ENCODE measurements around the gene UQCRC1. TPM values are rescaled to one million over a fixed set of nuclear protein-coding genes. Genes with fewer than 3 reads are reported as not detected.

UQCRC1 gene
- polyA plus RNA-seq, 2 of the 4 experiments (the other 2 are of a cell fraction): 256 to 279 TPM

GRCh38 chr3:48630833-48631232, 21.4 kb upstream of the UQCRC1 start:
- H3K4me2 ChIP-seq: no peak overlapping the region
- FAIRE-seq: no peak
- H3K27ac ChIP-seq: no peak overlapping the region
- TF ChIP-seq RARB (CRISPR knock-in tag; IDR thresholded peaks at IDR 0.05) (no peak), BHLHE40 (IDR thresholded peaks at IDR 0.05; ENCODE audit: low read depth, low read length) (no peak), JUN (IDR thresholded peaks at IDR 0.05) (no peak), ZFP36 (IDR thresholded peaks at IDR 0.05; ENCODE audit: borderline replicate concordance, partially characterized antibody) (no peak), KDM1A (IDR thresholded peaks at IDR 0.05; ENCODE audit: low read depth) (no peak), CEBPB (IDR thresholded peaks at IDR 0.05) (no peak), E2F6 (IDR thresholded peaks at IDR 0.05; ENCODE audit: borderline replicate concordance, low read depth) (no peak), SREBF2 (IDR thresholded peaks at IDR 0.05) (no peak), EP300 (IDR thresholded peaks at IDR 0.05) (no peak), MYC (IDR thresholded peaks at IDR 0.05; ENCODE audit: borderline replicate concordance, low read length) (no peak), FOSL2 (IDR thresholded peaks at IDR 0.05) (no peak), FOSL2 (CRISPR knock-in tag; IDR thresholded peaks at IDR 0.05) (no peak), HOXA7 (CRISPR knock-in tag; IDR thresholded peaks at IDR 0.05) (no peak), MAFK (IDR thresholded peaks at IDR 0.05; ENCODE audit: partially characterized antibody) (no peak), SMC3 (IDR thresholded peaks at IDR 0.05) (no peak), CBX2 (IDR thresholded peaks at IDR 0.05; ENCODE audit: borderline replicate concordance, low read depth) (no peak), KDM5A (IDR thresholded peaks at IDR 0.05) (no peak), NPAS2 (CRISPR knock-in tag; IDR thresholded peaks at IDR 0.05; ENCODE audit: borderline replicate concordance) (no peak), RAD21 (conservative IDR thresholded peaks at IDR 0.05 in 1 of 2, IDR thresholded peaks at IDR 0.05 in 1 of 2) (no peak)
- POLR2A ChIA-PET: no interaction called here
- peaks cover 8% of the 10 kb centered on the region for H3K4me1 ChIP-seq
- CTCF ChIA-PET: interaction anchor here (0.6 to 1.5 kb wide), 3 partner anchors 32 to 74 kb away, joined by 4 to 5 read pairs (median 4); no protein-coding TSS in a partner anchor
- no peak overlapping the region for H3K4me3 ChIP-seq
- no peak for DNase-seq (ENCODE audit: low read depth in 1 of 2, low spot score in 1 of 2)
- ATAC-seq: no peak
- H3K9me3 ChIP-seq: no peaks in the 10 kb centered on the region
- WGBS (ENCODE audit: missing lambda C conversion rate): 96% methylated on average over 8 of the region's 12 CpGs

- peaks cover 7% of the 10 kb centered on the region; the same call in 1 of the 3 replicates for H3K4me1 ChIP-seq
- POLR2A ChIA-PET: no interaction called here
- H3K4me2 ChIP-seq: no peak overlapping the region
- DNase-seq (ENCODE audit: low read depth in 1 of 2, low spot score in 1 of 2) (no peak), FAIRE-seq (no peak), ATAC-seq (no peak)
- WGBS (ENCODE audit: missing lambda C conversion rate): 98% methylated on average over 8 of the region's 8 CpGs
- CTCF ChIA-PET: interaction anchor here (0.6 to 1.5 kb wide), 3 partner anchors 32 to 73 kb away, joined by 4 to 5 read pairs (median 4); no protein-coding TSS in a partner anchor
- no peak overlapping the region for H3K4me3 ChIP-seq
- H3K27ac ChIP-seq: no peak overlapping the region
- TF ChIP-seq ZNF302 (CRISPR knock-in tag; IDR thresholded peaks at IDR 0.05): no peak
- TF ChIP-seq HES2 (IDR thresholded peaks at IDR 0.05): no peak
- no peak for TF ChIP-seq HMGXB4 (CRISPR knock-in tag; IDR thresholded peaks at IDR 0.05; ENCODE audit: borderline replicate concordance)
- no peak for TF ChIP-seq RCOR1 (IDR thresholded peaks at IDR 0.05; ENCODE audit: low read depth, low read length)
- no peak for TF ChIP-seq PBX3 (IDR thresholded peaks at IDR 0.05)
- no peak for TF ChIP-seq NR3C1 (IDR thresholded peaks at IDR 0.05)
- no peak for TF ChIP-seq HOXB13 (CRISPR knock-in tag; IDR thresholded peaks at IDR 0.05; ENCODE audit: low read depth)
- no peak for TF ChIP-seq TFCP2L1 (CRISPR knock-in tag; IDR thresholded peaks at IDR 0.05)
- no peak for TF ChIP-seq ZSCAN20 (CRISPR knock-in tag; IDR thresholded peaks at IDR 0.05)
- no peak for TF ChIP-seq E2F6 (IDR thresholded peaks at IDR 0.05; ENCODE audit: borderline replicate concordance, low read depth)
- TF ChIP-seq MAX (IDR thresholded peaks at IDR 0.05): no peak
- no peaks in the 10 kb centered on the region for H3K9me3 ChIP-seq
These were observed 21.0 kb upstream of the UQCRC1 start for GRCh38 chr3:48630407-48630806.

All from A549 (cell line).